ENCODE results near the gene SDK2.

Gene SDK2

DNA sequence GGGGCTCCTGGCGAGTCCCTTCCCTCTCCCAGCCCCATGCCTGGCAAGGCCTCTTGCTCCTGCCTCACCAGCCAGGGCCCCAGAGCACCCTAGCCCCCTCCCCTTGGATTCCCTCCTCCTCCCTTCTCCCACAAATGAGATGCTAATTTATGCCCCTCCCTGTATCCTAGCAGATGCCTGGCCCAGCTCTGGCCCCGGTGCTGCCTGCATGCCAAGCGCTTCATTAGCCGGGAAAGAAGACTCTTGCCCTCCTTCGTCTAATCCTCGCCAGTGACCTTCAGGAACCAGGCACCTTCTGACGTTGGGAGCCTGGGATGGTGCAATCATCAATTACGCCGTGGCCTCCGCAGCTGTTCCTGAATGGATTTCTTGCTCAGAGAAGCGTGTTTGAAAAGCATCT, 127.8 kb downstream of the SDK2 start:
- TF ChIP-seq, protein P1, sequence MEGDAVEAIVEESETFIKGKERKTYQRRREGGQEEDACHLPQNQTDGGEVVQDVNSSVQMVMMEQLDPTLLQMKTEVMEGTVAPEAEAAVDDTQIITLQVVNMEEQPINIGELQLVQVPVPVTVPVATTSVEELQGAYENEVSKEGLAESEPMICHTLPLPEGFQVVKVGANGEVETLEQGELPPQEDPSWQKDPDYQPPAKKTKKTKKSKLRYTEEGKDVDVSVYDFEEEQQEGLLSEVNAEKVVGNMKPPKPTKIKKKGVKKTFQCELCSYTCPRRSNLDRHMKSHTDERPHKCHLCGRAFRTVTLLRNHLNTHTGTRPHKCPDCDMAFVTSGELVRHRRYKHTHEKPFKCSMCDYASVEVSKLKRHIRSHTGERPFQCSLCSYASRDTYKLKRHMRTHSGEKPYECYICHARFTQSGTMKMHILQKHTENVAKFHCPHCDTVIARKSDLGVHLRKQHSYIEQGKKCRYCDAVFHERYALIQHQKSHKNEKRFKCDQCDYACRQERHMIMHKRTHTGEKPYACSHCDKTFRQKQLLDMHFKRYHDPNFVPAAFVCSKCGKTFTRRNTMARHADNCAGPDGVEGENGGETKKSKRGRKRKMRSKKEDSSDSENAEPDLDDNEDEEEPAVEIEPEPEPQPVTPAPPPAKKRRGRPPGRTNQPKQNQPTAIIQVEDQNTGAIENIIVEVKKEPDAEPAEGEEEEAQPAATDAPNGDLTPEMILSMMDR (IDR thresholded peaks at IDR 0.05; ENCODE audit: insufficient read depth, missing control alignments): no peak
- DNase-seq (ENCODE audit: insufficient read length, low spot score) (no peak), FAIRE-seq (no peak)

DNA sequence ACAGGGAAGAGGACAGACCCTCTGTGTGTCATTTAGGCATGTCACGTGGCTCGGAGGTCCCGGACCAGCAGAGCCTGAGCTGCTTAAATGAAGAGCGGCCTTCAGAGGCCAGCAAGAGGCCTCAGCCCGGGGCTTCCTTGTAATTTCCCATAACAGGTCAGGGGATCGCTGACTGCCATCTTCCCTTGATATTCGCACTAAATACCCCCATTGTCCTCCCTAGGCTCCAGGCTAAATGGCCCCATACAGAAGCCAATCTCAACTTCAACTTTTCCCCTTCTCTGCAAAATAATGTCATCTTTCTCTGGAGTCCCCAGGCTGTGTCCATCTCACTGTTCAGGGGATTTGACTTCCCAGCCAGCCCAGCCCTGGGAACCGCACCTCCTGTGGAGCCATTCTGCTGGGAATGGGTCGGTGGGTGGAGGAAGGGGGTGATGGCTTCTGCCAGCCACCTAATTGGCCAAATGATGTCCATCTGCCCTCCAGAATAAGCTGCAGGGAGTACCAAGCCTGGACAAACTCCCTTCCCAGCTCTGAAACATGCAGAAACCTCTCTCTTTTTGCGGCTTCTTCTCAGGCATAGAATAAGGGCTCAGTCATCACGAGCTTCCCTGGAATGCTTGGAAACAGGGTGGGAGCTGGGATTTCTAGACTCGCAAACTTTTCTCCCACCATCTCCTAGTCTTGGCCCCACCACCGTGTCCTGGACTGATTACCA, 129.9 kb downstream of the SDK2 start:
- TF ChIP-seq, protein P1 (IDR thresholded peaks at IDR 0.05; ENCODE audit: insufficient read depth, missing control alignments): no peak
- DNase-seq (ENCODE audit: insufficient read length, low spot score): no peak

DNA sequence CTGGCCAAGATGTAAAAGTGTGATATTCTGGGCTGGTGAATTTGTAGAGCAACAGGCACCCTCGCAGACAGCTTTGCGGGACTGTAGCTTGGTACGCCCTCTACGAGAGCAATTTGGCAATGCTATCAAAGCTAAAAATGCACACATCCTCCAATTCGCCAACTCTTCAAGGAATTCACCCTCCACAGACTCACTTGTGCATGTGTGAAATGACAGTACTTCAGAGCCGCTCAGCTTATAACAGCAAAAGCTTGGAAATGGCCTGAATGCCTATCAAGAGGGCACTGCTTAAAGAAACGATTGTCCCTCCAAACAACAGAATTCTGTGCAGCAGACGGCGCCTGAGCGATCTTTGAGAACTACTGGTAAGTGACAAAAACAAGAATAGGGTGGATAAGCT, 130.8 kb downstream of the SDK2 start:
- FAIRE-seq (no peak), DNase-seq (ENCODE audit: insufficient read length, low spot score) (no peak)
- TF ChIP-seq, protein P1 (IDR thresholded peaks at IDR 0.05; ENCODE audit: insufficient read depth, missing control alignments): no peak

More for the DNA sequence above, 129.9 kb downstream of the SDK2 start:
- FAIRE-seq: no peak

DNA sequence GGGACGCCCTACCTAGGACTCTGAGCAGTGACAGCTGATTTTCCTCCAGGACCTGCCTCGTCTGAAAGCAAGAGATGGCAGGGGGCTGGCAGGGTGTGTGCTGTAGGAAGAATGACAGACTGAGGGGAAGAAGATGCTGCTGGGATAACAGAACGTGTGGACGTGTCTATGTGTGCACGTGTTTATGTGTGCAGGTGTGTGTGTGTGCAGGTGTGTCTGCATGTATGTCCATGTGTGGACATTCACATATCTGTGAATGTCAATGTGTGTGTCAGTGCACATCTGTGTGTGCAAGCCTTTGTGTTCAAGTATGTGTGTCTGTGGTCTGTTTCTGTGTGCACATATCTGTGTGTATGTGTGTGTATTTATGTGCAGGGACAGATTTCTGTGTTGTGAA, 132.5 kb downstream of the SDK2 start:
- TF ChIP-seq, protein P1 (IDR thresholded peaks at IDR 0.05; ENCODE audit: insufficient read depth, missing control alignments): no peak
- no peak for DNase-seq (ENCODE audit: insufficient read length, low spot score)
- FAIRE-seq: peak; percentile 25

DNA sequence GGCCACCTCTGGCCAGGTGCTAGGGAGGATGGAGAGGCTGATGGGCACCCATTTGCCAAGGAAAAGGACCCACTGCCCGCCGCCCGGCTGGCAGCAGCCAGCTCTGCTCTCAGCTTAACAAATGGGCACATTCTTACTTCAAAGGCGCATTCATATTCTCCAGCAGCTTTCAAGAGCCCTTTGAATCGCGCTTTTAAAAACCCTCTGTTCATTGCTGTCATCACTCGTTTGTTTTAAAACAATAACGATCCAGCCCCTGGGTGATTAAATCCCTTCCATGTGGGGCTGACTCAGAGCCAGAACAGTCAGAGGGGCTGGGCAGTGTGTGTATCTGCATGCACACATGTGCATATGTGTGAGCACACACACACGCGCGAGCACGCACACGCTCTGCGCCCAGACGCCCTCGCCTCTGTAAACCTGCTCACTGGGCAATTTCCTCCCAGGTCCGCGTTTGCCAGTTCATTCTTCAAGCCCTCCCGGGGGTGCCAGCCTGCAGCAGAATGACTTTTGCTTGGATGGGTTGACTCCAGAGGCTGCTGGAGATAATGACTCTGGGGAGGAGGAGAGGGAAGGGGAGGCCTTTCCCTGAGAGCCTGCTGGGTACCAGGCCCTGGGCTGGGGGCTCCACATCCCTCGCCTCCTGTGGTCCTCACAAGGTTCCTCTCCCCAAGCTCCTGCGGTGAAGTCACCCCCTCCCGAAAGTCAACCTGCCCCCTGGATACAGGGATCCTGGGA, 133.1 kb downstream of the SDK2 start:
- TF ChIP-seq, protein P1 (IDR thresholded peaks at IDR 0.05; ENCODE audit: insufficient read depth, missing control alignments): no peak
- DNase-seq (ENCODE audit: insufficient read length, low spot score) (no peak), FAIRE-seq (no peak)

DNA sequence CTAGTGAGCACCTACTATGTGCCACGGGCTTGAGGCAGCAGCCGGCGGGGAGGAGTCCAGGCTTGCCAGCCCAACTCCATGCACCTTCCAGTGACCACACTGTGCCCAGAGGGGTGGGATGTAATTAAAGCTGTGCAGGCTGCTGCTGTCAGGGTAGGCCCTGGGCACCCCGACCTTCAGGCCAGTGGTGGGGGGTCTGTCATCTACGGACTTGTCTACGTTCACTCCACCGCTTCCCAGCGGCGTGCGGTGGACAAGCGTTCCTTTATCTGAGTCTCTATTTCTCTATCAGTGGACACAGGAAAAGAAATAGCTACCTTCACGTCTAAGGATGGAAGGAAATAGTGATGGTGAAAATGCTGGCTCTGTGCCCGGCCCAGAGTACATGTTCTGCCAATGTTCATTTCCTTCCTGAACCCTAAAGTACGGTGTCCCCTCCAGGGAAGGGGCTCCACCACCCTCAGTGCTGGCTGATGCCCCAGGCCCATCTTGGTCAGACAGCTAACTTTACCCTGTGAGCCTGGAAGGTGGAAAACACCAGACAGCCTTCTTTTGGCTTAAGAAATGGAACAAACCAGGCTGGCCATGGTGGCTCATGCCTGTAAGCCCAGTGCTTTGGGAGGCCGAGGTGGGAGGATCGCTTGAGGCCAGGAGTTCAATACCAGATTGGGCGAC, 135.2 kb downstream of the SDK2 start:
- TF ChIP-seq, protein P1 (IDR thresholded peaks at IDR 0.05; ENCODE audit: insufficient read depth, missing control alignments): no peak
- no peak for DNase-seq (ENCODE audit: insufficient read length, low spot score)
- FAIRE-seq: no peak
